HCT116 (cell line): ENCODE measurements around the gene FBXL17. TPM values are rescaled to one million over a fixed set of nuclear protein-coding genes. Genes with fewer than 3 reads are reported as not detected.

Experiments
- ATAC-seq: fragments of 200-7000 bp; cut with Tn5 transposase; 2 replicates; pipeline ENCODE4 v1.9.1; 2020; ENCODE audit warnings: mild to moderate bottlenecking, moderate library complexity
- BruUV-seq: library from RNA; stranded (reverse); fragments of 400-500 nt; replicated peaks from 2 replicates; lab custom pipeline; 2021; lab: Mats Ljungman, UMichigan
- CTCF ChIA-PET: fragments of 300-600 bp; sonication (Branson Sonifier 250); formaldehyde crosslinking; loops from one replicate; lab custom pipeline; 2021; ENCODE audit warnings: antibody characterized with exemption; lab: Charles Lee
- POLR2A ChIA-PET: fragments of 300-600, 350-600 bp; sonication (Branson Sonifier 250); formaldehyde crosslinking; loops from one replicate; lab custom pipeline; 2021; ENCODE audit warnings: antibody characterized with exemption; lab: Charles Lee
- RAD21 ChIA-PET, 2 experiments: fragments of 300-600 bp; sonication (Branson Sonifier 250); formaldehyde crosslinking; loops; one replicate each; lab custom pipeline; 2023; ENCODE audit warnings: low total read pairs in 2 of 2; ENCODE audit not compliant: uncharacterized antibody in 2 of 2, unreplicated experiment in 2 of 2, low non-redundant PET in 1 of 2; lab: Charles Lee
- DNase-seq: peaks from one replicate; pipeline ENCODE4 v3.0.0-alpha.2; 2010; ENCODE audit warnings: low read depth, low spot score
- H2AFZ ChIP-seq: fragments of 200-600 bp; shearing (Covaris generic), sonication (generic); 2 replicates; pipeline ENCODE4 v1.6.1; 2017; ENCODE audit warnings: low read depth, mixed run types, mixed read lengths, antibody characterized with exemption, low read length; ENCODE audit not compliant: poor library complexity, severe bottlenecking
- H3K27ac ChIP-seq: 2 replicates; pipeline ENCODE4 v1.5.1; 2012; ENCODE audit warnings: low read depth, low read length
- H3K27me3 ChIP-seq: fragments of 200-600 bp; sonication (generic); 2 replicates; pipeline ENCODE4 v1.6.1; 2016; ENCODE audit warnings: mixed run types, low read length, mixed read lengths; ENCODE audit not compliant: insufficient read depth
- H3K36me3 ChIP-seq, 2 experiments: fragments of 200-500 bp in 1 of 2; fragments of 200-600 bp in 1 of 2; sonication (Bioruptor generic) in 1 of 2; sonication (generic) in 1 of 2; 2 replicates each; pipeline versions ENCODE4 v1.5.1 to v1.6.1; 2014 to 2016; ENCODE audit warnings: low read length in 2 of 2, inconsistent platforms in 1 of 2, mixed read lengths in 1 of 2, mixed run types in 1 of 2; ENCODE audit not compliant: insufficient read depth in 2 of 2, control insufficient read depth in 1 of 2
- H3K4me1 ChIP-seq, 2 experiments: fragments of 200-600 bp in 1 of 2; sonication (generic) in 1 of 2; 2 replicates each; pipeline versions ENCODE4 v1.5.1 to v1.6.1; 2012 to 2017; ENCODE audit warnings: low read length in 2 of 2, inconsistent platforms in 1 of 2, mild to moderate bottlenecking in 1 of 2, mixed read lengths in 1 of 2, mixed run types in 1 of 2, moderate library complexity in 1 of 2; ENCODE audit not compliant: insufficient read depth in 2 of 2, control insufficient read depth in 1 of 2
- H3K4me2 ChIP-seq: fragments of 200-600 bp; sonication (generic); 2 replicates; pipeline ENCODE4 v1.6.1; 2017; ENCODE audit warnings: mixed run types, low read length, mixed read lengths
- H3K4me3 ChIP-seq, 2 experiments: fragments of 200-600 bp in 1 of 2; sonication (generic) in 1 of 2; replicated peaks in 1 of 2; 2 replicates each; pipeline ENCODE4 v1.5.1; 2011 to 2016; ENCODE audit warnings: low read length in 2 of 2, control low read depth in 1 of 2, low read depth in 1 of 2, mild to moderate bottlenecking in 1 of 2, mixed read lengths in 1 of 2, mixed run types in 1 of 2
- H3K79me2 ChIP-seq: fragments of 200-600 bp; sonication (generic); 2 replicates; pipeline ENCODE4 v1.6.1; 2017; ENCODE audit warnings: mild to moderate bottlenecking, mixed run types, low read length, moderate library complexity, mixed read lengths; ENCODE audit not compliant: insufficient read depth
- H3K9ac ChIP-seq: fragments of 200-600 bp; sonication (generic); 2 replicates; pipeline ENCODE4 v1.6.1; 2016; ENCODE audit warnings: low read length, mixed read lengths
- H3K9me2 ChIP-seq: fragments of 200-600 bp; sonication (generic), shearing (Covaris generic); 2 replicates; pipeline ENCODE4 v1.6.1; 2017; ENCODE audit warnings: mixed run types, mild to moderate bottlenecking, moderate library complexity; ENCODE audit not compliant: insufficient read depth
- H3K9me3 ChIP-seq, 2 experiments: fragments of 200-500 bp in 1 of 2; fragments of 200-600 bp in 1 of 2; sonication (Bioruptor generic) in 1 of 2; sonication (generic) in 1 of 2; 2 replicates each; pipeline ENCODE4 v1.6.1; 2014 to 2017; ENCODE audit warnings: low read length in 2 of 2, mixed read lengths in 2 of 2, inconsistent platforms in 1 of 2, low read depth in 1 of 2, mild to moderate bottlenecking in 1 of 2, mixed run types in 1 of 2, moderate library complexity in 1 of 2; ENCODE audit not compliant: control insufficient read depth in 1 of 2, insufficient read depth in 1 of 2
- H4K20me1 ChIP-seq: fragments of 200-600 bp; sonication (generic), shearing (Covaris generic); 2 replicates; pipeline ENCODE4 v1.6.1; 2017; ENCODE audit warnings: mixed run types, mild to moderate bottlenecking, moderate library complexity; ENCODE audit not compliant: insufficient read depth
- EGR1 ChIP-seq: IDR thresholded peaks from 2 replicates; pipeline ENCODE4 v1.6.1; 2012; ENCODE audit warnings: low read depth
- ELF1 ChIP-seq: IDR thresholded peaks from 2 replicates; pipeline ENCODE4 v1.6.1; 2012; ENCODE audit warnings: low read depth, borderline replicate concordance
- JUND ChIP-seq: IDR thresholded peaks from 2 replicates; pipeline ENCODE4 v1.6.1; 2012
- RAD21 ChIP-seq: IDR thresholded peaks from 2 replicates; pipeline ENCODE4 v1.6.1; 2012; ENCODE audit warnings: low read depth, mild to moderate bottlenecking
- intact Hi-C: fragments of 100-400 bp; cut with micrococcal nuclease; formaldehyde crosslinking; loops from 2 replicates; pipeline ENCODE4 v1.10.0; 2022
- total RNA-seq: library from RNA; stranded (reverse); gene quantifications from one replicate; pipeline ENCODE4 v1.2.1, GENCODE V29; 2021; ENCODE audit not compliant: unreplicated experiment
- TF ChIP-seq, protein P1 (sequence below): IDR thresholded peaks from 2 replicates; pipeline ENCODE4 v1.6.1; 2012
- TF ChIP-seq, protein P2 (sequence below): IDR thresholded peaks from 2 replicates; pipeline ENCODE4 v1.6.1; 2011; ENCODE audit warnings: mild to moderate bottlenecking, low read length, moderate library complexity; ENCODE audit not compliant: insufficient replicate concordance; ENCODE audit errors: extremely low read depth

The FBXL17 gene
- total RNA-seq, 1 experiment from 2014 or later, result 9.4 TPM

DNA sequence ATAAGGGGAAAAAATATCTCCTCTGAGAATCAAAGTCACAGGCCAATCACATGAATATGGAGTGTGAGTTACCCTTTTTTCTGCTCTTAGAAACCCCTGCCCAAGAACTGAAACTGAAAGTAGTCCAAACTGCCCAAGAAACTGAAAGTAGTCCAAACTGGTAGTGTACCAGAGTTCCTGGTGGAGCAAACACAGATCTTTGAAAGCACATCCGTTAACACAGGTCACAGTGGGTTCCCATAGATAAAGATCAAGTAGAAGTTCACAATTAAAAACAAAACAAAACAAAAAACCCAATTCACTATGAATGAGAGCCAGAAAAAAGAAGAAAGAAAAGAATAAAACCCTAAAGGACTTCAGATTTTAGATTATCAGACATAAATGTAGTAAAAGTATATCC, 378.7 kb downstream of the FBXL17 start (continued):
- TF ChIP-seq, protein P1, sequence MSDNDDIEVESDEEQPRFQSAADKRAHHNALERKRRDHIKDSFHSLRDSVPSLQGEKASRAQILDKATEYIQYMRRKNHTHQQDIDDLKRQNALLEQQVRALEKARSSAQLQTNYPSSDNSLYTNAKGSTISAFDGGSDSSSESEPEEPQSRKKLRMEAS, result no peak

DNA sequence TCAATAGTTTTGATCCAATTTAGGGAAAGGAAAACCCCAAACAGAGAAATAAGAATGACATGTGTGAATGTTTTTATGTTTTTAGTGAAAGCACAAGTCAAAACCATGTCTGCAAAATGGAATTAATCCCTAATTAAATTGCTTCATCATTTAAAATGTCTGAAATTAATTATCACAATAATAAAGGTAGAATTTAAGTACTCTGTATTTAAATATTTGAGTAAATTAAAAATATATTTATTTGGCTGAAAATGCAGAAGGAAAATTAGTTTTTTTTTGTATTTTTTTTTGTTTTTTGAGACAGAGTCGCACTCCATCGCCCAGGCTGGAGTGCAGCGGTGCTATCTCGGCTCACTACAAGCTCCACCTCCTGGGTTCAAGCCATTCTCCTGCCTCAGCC, 380.7 kb downstream of the FBXL17 start:
- H4K20me1 ChIP-seq, result no peaks in the 10 kb centered on the region
- H3K4me3 ChIP-seq, result no peak overlapping the region
- H3K4me2 ChIP-seq, result no peak overlapping the region
- H3K9ac ChIP-seq, result no peak overlapping the region
- no peak overlapping the region for H2AFZ ChIP-seq
- no peaks in the 10 kb centered on the region for H3K9me2 ChIP-seq
- H3K36me3 ChIP-seq, result no peaks in the 10 kb centered on the region
- no peaks in the 10 kb centered on the region for H3K27me3 ChIP-seq
- ATAC-seq (no peak), DNase-seq (no peak)
- no peaks in the 10 kb centered on the region for H3K4me1 ChIP-seq
- RAD21 ChIA-PET, result no interaction called here
- H3K9me3 ChIP-seq, result no peaks in the 10 kb centered on the region
- intact Hi-C loops, result no loop called here
- H3K27ac ChIP-seq, result no peak overlapping the region
- POLR2A ChIA-PET, result no interaction called here
- CTCF ChIA-PET, result no interaction called here
- TF ChIP-seq EGR1 (no peak), RAD21 (no peak), JUND (no peak), ELF1 (no peak)
- TF ChIP-seq, protein P2, sequence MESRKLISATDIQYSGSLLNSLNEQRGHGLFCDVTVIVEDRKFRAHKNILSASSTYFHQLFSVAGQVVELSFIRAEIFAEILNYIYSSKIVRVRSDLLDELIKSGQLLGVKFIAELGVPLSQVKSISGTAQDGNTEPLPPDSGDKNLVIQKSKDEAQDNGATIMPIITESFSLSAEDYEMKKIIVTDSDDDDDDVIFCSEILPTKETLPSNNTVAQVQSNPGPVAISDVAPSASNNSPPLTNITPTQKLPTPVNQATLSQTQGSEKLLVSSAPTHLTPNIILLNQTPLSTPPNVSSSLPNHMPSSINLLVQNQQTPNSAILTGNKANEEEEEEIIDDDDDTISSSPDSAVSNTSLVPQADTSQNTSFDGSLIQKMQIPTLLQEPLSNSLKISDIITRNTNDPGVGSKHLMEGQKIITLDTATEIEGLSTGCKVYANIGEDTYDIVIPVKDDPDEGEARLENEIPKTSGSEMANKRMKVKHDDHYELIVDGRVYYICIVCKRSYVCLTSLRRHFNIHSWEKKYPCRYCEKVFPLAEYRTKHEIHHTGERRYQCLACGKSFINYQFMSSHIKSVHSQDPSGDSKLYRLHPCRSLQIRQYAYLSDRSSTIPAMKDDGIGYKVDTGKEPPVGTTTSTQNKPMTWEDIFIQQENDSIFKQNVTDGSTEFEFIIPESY, result no peak
- TF ChIP-seq, protein P1, result no peak
- BruUV-seq, result no TSS peak
- H3K79me2 ChIP-seq, result no peaks in the 10 kb centered on the region
